HFF-Myc (cell line): ENCODE measurements around the gene SBF2.

Source experiments
- DNase-seq: peaks from one replicate; pipeline ENCODE4 v3.0.0-alpha.2; 2011; ENCODE audit warnings: low read depth; ENCODE audit errors: extremely low read depth
- H3K4me3 ChIP-seq: replicated peaks from 2 replicates; pipeline ENCODE4 v1.5.1; 2011; ENCODE audit warnings: low read depth, mild to moderate bottlenecking, control low read depth, low read length
- TF ChIP-seq, protein P1 (sequence below): IDR thresholded peaks from 2 replicates; pipeline ENCODE4 v1.5.1; 2012; ENCODE audit warnings: mild to moderate bottlenecking, low read depth, low read length, control low read depth; ENCODE audit errors: missing control alignments

SBF2 gene

DNA sequence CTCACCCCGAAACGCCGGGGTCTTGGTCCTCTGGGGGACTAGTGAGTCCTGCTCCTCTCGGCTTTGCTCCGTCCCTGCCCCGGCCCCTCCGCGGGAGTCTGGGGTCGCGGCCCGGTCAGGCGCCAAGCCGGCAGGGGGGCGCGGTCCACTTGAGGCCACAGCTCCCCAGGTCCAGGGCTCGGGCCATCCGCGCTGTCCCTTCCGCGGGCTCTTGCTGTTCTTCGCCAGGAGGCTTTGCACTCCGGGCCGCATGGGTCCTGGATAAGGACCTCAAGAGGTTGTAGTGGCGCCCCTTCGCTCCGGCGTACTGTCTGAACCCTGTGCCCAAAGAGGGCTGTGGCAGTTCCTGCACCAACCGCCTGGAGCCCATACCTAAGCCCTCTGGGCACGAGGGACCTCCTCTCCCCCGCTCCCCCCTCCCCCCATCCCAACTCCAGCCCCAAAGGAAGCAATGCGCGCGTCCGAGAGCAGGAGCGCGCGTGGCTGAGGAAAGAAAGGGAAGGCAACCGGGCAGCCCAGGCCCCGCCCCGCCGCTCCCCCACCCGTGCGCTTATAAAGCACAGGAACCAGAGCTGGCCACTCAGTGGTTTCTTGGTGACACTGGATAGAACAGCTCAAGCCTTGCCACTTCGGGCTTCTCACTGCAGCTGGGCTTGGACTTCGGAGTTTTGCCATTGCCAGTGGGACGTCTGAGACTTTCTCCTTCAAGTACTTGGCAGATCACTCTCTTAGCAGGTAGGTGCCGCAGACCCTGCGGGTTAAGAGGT lies 10.7 kb upstream of the SBF2 start, which contains the start of gene ADM:
Gene ADM (plus strand): TSS at position 579 of the 767 bp plus-strand sequence. CDS start 628 bp downstream, outside the sequence.
- TF ChIP-seq, protein P1, sequence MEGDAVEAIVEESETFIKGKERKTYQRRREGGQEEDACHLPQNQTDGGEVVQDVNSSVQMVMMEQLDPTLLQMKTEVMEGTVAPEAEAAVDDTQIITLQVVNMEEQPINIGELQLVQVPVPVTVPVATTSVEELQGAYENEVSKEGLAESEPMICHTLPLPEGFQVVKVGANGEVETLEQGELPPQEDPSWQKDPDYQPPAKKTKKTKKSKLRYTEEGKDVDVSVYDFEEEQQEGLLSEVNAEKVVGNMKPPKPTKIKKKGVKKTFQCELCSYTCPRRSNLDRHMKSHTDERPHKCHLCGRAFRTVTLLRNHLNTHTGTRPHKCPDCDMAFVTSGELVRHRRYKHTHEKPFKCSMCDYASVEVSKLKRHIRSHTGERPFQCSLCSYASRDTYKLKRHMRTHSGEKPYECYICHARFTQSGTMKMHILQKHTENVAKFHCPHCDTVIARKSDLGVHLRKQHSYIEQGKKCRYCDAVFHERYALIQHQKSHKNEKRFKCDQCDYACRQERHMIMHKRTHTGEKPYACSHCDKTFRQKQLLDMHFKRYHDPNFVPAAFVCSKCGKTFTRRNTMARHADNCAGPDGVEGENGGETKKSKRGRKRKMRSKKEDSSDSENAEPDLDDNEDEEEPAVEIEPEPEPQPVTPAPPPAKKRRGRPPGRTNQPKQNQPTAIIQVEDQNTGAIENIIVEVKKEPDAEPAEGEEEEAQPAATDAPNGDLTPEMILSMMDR, result peak; percentile 68
- H3K4me3 ChIP-seq, result peak within 1 kb of the TSS; percentile 79
- DNase-seq, result no peak

DNA sequence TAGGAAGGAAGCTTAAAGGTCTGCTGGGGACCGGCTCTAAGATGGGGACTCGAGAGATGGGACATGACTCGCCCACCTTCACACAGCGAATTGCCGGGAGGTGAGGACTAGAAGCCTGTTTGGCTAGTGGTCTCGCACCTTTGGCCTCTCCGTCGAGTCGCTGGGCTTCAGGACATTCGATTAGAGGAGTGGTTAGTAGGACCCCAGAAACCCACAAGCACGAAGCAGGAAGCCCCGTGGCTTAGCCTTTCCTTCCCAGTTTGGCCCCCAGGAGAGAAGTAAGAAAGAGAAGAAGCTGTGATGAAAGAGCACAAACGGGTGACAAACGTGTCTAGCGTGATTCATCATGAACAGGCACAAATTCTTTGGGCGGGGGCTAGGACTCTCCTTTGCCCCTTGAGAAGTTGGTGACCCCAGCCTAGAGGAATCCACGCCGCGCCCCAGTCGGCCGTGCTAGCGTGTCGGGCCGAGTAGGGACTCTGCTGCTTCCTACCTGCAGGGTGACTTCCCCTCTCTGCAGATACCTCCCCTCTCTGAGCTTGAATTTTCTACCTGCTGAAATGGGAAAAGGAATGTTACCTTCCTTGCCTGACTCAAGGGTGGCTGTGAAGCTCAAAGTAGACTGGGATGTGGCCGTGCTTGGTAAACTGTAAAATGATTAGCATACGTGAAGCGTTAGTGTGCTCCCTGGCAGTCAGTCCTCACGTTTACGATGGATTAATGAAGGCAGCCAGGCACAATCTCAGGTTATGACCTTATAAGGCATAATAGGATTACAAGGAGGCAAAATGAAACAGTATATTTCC lies 9.7 kb upstream of the SBF2 start:
- no peak for DNase-seq
- TF ChIP-seq, protein P1, result no peak
- peak overlapping the region; percentile 79 for H3K4me3 ChIP-seq

DNA sequence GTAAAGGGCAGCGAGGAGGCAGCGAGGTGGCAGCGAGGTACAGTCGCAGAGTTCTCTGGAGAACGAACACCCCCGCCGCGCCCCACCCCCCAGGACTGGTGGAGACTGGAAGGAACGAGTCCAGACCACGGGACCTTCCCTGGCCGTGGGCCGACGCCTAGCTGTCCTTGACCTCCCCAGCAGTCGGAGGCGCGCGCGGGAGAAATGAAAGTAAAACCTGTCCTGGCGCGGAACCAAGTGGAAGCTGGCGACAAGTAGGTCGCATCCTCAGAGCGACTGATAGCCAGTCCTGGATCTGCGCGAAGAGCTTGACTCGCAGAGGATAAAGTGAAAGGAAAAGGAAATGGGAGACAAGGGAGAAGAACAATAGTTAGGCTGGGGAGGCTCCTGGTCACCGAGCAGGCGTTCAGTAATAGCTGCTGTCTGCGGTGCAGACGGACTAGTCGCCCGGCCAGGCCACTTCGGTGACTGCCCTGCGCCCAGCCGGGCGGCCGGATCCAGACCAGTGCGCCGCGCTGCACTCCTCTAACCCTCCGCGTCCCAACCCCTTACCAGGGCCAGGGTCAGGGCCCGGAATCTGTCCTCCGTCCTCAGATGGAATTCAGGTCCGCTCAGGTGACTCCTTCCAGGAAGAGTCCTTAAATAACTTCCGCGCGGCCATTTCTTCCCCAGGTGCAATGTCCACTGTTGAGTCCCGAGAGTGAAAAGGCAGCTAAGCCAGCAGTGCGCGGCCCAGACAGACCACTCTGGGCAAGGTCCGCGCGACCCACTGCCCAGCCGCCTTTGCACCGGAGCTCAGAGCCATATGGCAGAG lies 8.9 kb upstream of the SBF2 start:
- TF ChIP-seq, protein P1, result no peak
- DNase-seq, result no peak

DNA sequence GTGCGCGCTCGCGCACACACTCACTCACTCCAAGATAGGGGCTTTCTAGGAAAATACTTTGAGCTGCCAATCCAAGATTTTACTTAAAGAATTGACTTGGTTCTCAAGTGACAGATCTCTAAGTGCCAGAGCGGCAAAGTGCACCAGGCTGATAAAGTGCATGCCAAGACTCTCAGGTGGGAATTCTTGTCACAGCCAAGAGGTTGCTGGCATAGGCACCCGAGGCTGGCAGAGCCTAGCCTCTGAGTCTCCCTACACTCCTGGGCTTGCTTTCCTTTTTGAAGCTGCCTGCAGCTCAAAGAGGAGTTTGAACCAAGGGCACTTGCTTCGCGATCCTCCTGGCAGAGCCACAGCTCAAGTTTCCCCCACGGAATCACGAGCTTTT lies 8.3 kb upstream of the SBF2 start:
- TF ChIP-seq, protein P1, result no peak
- H3K4me3 ChIP-seq, result peak overlapping the region; percentile 79
- DNase-seq, result no peak

More for the DNA sequence above, 8.9 kb upstream of the SBF2 start:
- H3K4me3 ChIP-seq, result peak overlapping the region; percentile 79

DNA sequence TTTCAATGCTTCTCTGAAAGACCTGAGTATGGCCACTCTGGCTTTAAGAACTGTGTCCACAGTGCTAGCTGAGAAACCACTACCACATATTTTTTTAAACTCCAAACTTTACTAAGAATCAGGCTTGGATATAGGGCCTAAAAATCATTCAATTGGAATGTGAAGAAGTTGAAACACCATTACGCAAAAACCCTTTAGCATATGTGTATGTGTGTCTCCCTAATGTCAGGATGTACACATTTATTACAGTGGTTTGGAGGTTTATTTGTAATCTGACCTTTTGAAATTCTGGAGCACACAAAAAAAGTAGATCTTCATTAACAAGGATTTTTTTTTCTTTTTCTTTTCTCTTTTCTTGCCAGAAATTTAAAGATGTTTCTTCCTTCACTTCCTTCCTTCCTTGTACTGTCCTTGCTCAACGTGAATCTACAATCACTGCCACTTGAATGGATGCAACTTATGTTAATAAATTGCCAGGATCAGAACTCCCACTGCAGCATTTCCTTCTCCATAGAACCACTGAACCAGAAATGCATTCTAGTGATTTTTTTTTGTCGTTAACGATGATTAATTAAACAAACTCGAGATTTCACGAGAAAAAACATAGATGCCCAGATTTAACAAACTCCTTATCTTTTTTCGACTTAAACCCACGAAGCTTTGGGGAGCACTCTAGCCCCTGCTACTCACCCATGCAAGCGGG lies 7.8 kb upstream of the SBF2 start:
- H3K4me3 ChIP-seq, result peak overlapping the region; percentile 79

DNA sequence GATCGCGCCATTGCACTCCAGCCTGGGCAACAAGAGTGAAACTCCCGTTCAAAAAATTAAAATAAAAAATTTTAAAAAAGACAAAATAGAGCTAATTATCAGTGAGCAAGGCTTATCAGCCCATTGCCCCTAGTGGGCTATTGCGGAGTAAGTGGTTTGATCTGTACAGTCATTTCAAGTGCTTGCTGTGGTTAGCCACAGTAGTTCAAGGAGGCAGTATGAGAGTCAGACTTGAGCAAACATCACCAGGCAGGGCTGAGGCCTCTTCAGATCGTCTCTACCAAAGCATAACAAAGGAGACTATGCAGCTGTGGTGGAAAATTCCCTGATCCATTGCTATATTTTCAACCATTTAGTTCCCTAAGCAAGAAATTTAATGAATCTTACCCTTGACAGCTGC lies 4.3 kb upstream of the SBF2 start:
- no peak for DNase-seq
- TF ChIP-seq, protein P1, result no peak
- no peak overlapping the region for H3K4me3 ChIP-seq

More for the DNA sequence above, 7.8 kb upstream of the SBF2 start:
- DNase-seq, result no peak
- TF ChIP-seq, protein P1, result no peak
